Activated naive CD8-positive, alpha-beta T cell treated with anti-CD3 and anti-CD28 coated beads, Interleukin-2, amount 50 U/mL, for 24 hours (primary cell): ENCODE results near the gene THSD7B.

ENCODE experiments used
- ATAC-seq: fragments of 150-1000 bp; cut with Tn5 transposase; one replicate; pipeline ENCODE4 v1.10.0; 2021
- DNase-seq: peaks from one replicate; pipeline ENCODE4 v3.0.0; 2021
- H3K27ac Mint-ChIP-seq: one replicate; pipeline ENCODE4 v1.8.0; 2021; ENCODE audit warnings: mild to moderate bottlenecking, mixed read lengths
- H3K27me3 Mint-ChIP-seq: one replicate; pipeline ENCODE4 v1.8.0; 2021; ENCODE audit warnings: mixed read lengths
- H3K36me3 Mint-ChIP-seq: one replicate; pipeline ENCODE4 v1.8.0; 2021; ENCODE audit warnings: low read depth, mixed read lengths
- H3K4me1 Mint-ChIP-seq: one replicate; pipeline ENCODE4 v1.8.0; 2021; ENCODE audit warnings: mixed read lengths
- H3K4me3 Mint-ChIP-seq: one replicate; pipeline ENCODE4 v1.8.0; 2021; ENCODE audit warnings: mild to moderate bottlenecking, moderate library complexity, mixed read lengths
- H3K9me3 Mint-ChIP-seq: one replicate; pipeline ENCODE4 v1.8.0; 2021; ENCODE audit warnings: mixed read lengths

The THSD7B gene

DNA sequence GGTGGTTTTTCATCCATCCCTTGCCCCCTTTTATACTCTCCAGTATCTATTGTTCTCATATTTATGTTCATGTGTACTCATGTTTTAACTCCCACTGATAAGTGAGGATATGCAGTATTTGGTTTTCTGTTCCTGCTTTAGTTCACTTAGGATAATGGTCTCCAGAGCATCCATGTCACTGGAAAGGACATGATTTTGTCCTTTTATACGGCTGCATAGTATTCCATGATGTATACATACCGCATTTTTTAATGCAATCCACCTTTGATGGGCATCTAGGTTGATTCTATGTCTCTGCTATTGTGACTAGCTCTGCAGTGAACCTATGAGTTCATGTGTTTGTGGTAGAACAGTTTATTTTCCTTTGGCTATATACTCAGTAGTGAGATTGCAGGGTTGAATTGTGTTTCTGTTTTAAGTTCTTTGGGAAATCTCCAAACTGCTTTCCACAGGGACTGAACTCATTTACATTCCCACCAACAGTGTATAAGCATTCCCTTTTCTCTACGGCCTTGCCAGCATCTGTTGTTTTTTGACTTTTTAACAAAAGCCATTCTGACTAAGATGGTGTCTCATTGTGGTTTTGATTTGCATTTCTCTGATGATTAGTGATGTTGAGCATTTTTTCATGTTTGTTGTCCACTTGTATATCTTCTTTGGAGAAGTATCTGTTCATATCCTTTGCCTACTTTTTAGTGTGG is 420.2 kb downstream of the THSD7B start:
- no peak for ATAC-seq
- Mint-ChIP-seq H3K27ac (no peak overlapping the region), H3K4me1 (no peaks in the 10 kb centered on the region), H3K36me3 (no peaks in the 10 kb centered on the region), H3K27me3 (no peaks in the 10 kb centered on the region), H3K9me3 (peaks cover 4% of the 10 kb centered on the region), H3K4me3 (no peak overlapping the region)
- DNase-seq = no peak

DNA sequence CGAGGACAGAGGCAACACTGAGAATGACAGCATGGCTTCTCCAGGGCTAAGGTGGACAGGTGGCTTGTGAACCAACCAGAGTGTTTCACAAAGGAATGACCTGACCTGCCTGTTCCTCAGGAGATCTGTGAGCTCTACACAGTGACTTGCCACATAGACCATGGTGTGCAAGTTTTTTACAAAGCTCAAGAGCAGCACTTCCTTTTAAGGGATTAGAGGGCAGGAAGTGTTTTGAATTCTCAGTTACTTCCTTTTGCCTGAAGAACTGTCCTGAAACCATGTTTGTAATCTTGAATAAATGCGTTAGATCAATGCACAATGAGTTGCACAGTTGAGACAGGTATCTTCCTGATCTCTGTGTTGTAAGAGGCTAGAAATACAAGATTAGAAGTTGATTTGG is 421.9 kb downstream of the THSD7B start:
- no peak for ATAC-seq
- H3K9me3 Mint-ChIP-seq = peaks cover 4% of the 10 kb centered on the region
- H3K4me1 Mint-ChIP-seq = no peaks in the 10 kb centered on the region
- no peak overlapping the region for H3K27ac Mint-ChIP-seq
- no peak overlapping the region for H3K4me3 Mint-ChIP-seq
- H3K36me3 Mint-ChIP-seq = no peaks in the 10 kb centered on the region
- no peak for DNase-seq
- no peaks in the 10 kb centered on the region for H3K27me3 Mint-ChIP-seq

DNA sequence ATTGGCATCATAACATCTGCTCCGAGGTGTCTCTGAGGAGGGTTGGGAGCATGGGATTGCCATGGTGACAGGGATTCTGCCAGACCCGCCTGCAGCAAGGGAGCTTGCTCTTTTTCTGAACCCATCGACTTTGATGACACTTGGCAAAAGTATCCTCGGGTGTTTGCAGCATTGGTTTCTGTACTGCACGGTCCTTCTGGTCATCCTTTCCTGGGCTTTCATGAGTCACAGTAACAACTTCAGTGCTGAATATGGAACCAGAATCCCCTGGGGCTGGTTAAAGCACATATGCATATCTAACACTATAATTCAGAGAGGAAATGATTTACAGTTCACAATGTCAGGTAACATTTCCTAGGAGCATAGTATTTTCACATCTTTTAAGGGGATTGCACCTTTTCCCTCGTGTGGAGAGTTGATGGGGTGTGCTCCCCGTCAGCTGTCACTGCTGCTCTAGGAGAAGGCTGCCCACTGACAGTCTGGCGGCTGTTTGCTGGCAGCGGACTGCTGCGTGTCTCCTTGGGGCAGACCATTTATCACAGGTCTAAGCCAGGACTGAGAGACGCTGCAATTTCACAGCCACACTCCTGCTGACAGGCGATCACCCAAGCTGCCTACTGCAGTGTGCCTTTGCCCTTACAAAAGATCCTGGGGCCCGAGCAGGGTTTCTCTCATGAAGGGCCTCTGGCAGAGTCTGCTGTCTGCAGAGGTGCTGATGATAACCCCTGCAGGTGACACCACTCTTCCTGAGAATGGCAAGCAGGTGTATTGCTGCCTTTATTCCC is 425.3 kb downstream of the THSD7B start:
- Mint-ChIP-seq H3K27me3 (no peaks in the 10 kb centered on the region), H3K27ac (no peak overlapping the region), H3K4me3 (no peak overlapping the region), H3K4me1 (no peaks in the 10 kb centered on the region), H3K9me3 (no peaks in the 10 kb centered on the region), H3K36me3 (no peaks in the 10 kb centered on the region)
- DNase-seq (no peak), ATAC-seq (no peak)

DNA sequence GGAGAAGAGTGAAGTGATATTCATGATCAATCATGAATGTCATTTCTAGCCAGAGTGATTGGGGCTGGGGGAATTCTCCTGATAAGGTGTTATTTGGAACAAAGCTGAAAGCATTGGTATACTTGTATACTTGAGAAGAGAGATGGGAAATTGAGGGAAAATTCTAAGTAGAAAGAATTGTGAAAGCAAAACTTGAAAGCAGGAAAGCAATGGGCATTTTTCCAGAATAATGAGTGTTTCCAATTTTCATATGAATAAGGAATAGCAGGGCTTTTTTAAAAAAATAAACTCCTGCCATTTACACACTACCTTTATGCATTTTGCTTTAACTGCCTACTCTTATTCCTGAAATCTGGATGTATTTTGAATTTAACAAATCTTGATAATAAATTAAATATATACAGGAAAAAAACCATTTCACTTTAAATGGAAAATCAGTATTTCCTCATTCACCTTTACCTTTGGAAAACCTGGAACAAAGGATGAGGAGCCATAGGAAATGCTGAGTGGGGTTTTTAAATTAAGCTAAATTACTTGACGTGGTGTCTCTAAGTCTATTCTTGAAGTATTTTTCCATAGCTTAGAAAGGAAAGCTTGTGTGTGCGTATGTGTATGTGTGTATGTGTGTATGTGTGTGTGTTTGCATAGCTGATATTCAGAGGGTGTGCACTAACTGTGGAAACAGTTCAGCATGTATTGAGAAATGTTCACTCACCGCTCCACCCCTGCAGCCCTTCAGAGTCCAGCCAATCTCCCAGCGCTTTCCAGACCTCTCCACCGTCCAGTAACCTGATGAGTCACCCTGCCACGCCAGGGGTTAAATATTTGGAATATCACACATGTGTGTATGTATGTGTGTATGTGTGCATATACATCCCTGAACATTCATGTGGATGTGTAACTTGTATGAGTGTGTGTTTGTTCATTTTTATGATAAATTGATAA is 427.3 kb downstream of the THSD7B start:
- no peak overlapping the region for H3K4me3 Mint-ChIP-seq
- no peaks in the 10 kb centered on the region for H3K9me3 Mint-ChIP-seq
- ATAC-seq (no peak), DNase-seq (no peak)
- H3K36me3 Mint-ChIP-seq = no peaks in the 10 kb centered on the region
- no peaks in the 10 kb centered on the region for H3K4me1 Mint-ChIP-seq
- H3K27me3 Mint-ChIP-seq = no peaks in the 10 kb centered on the region
- H3K27ac Mint-ChIP-seq = no peak overlapping the region

DNA sequence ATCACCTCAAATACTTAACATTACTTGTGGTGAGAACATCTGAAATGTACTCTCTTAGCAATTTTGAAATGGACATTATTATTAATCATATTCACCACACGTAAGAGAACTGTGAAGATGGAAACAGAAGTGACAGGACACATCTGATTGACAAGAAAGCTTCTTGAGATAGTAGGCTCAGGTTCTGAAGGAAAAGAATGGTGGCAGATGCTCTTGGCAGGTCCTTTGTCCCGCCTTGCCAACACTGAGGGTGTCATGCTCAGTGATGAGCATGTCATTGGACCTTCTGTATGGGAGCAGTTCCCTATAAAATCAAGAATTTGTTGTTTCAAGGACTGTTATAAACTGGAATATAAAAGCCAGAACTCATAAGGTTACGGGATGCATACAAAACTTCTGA is 428.1 kb downstream of the THSD7B start:
- DNase-seq (no peak), ATAC-seq (no peak)
- Mint-ChIP-seq H3K4me1 (no peaks in the 10 kb centered on the region), H3K27me3 (no peaks in the 10 kb centered on the region), H3K9me3 (no peaks in the 10 kb centered on the region), H3K36me3 (no peaks in the 10 kb centered on the region), H3K4me3 (no peak overlapping the region), H3K27ac (no peak overlapping the region)

DNA sequence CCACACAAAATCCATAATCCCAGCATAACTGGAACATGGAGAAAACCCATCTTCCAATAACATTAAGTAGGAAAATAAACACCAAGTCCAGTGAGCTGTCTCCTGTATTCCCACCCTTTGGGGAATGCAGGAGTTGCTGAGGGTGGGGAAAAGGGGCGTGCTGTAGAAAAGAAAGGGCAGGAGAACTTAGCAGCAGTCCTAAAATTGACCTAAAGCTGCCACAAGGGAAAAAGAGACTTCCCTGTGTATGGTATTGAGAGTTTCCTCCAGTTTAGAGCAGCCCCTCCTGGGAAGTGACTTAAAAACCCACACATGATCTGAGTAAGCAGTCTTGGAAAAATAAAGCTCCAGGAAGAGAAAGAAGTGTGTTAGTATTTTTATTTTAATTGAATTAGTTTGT is 428.8 kb downstream of the THSD7B start:
- ATAC-seq = no peak
- Mint-ChIP-seq H3K4me1 (no peaks in the 10 kb centered on the region), H3K27me3 (no peaks in the 10 kb centered on the region), H3K36me3 (no peaks in the 10 kb centered on the region), H3K27ac (no peak overlapping the region), H3K4me3 (no peak overlapping the region), H3K9me3 (no peaks in the 10 kb centered on the region)
- no peak for DNase-seq

DNA sequence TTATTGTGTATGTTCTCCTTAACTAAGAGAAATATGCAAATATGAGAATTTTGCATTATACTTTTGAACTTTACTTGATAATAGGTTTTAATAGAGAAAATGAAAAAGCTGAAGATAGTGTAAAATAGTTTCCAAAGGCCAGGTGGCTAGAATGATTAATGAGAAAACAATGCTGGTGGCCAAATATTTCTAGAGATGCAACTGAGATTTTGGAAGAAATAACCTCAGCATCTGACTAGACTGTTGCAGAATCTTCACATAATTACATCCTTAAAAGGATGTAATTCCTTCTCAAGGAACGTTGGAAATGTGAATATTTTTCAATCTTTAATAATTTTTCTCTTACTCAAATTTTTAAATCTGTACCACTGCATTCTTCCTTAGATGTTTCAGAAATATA is 434.4 kb downstream of the THSD7B start:
- ATAC-seq = no peak
- H3K4me3 Mint-ChIP-seq = no peak overlapping the region
- H3K9me3 Mint-ChIP-seq = no peaks in the 10 kb centered on the region
- DNase-seq = no peak
- no peaks in the 10 kb centered on the region for H3K36me3 Mint-ChIP-seq
- no peaks in the 10 kb centered on the region for H3K4me1 Mint-ChIP-seq
- H3K27me3 Mint-ChIP-seq = peaks cover 1% of the 10 kb centered on the region
- no peak overlapping the region for H3K27ac Mint-ChIP-seq

DNA sequence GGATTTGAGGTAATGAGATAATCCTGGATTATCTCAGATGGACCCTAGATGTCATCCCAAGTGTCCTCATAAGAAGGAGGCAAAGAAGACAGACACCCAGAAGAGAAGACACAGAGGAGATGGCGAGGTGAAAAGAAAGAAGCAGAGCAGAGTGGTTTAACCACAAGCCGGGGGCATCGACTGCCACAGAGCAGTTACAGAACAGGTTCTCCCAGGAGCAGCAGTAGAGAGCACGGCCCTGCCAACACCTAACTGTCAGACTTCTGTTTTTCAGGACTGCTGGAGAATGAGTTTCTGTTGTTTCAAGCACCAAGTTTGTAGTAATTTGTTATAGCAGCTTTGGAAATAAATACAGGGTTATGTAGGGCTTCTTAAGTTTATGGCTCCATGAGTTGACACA is 437.0 kb downstream of the THSD7B start:
- Mint-ChIP-seq H3K27ac (no peak overlapping the region), H3K9me3 (no peaks in the 10 kb centered on the region), H3K27me3 (peaks cover 1% of the 10 kb centered on the region), H3K36me3 (no peaks in the 10 kb centered on the region), H3K4me3 (no peak overlapping the region), H3K4me1 (no peaks in the 10 kb centered on the region)
- DNase-seq (no peak), ATAC-seq (no peak)

DNA sequence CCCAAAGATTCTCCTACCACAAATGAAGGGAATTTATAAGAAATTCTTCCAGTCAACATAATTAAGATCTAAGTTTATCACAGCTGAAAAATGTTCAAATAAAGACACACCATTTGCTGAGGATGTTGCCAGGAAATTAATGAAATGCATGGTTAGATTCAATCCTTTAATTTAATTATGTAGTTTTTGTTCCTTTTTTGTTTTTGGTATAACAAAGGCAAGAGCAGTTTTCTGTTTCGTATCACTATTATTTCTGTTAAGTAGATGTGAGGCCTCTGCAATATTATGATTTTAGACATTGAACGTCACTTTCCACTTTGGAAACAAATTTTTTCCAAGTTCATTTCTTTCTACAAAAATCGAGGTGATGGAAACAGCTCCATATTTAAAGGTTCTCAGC is 440.0 kb downstream of the THSD7B start:
- Mint-ChIP-seq H3K36me3 (no peaks in the 10 kb centered on the region), H3K9me3 (no peaks in the 10 kb centered on the region), H3K27me3 (peaks cover 1% of the 10 kb centered on the region), H3K27ac (no peak overlapping the region), H3K4me3 (no peak overlapping the region), H3K4me1 (no peaks in the 10 kb centered on the region)
- ATAC-seq (no peak), DNase-seq (no peak)

DNA sequence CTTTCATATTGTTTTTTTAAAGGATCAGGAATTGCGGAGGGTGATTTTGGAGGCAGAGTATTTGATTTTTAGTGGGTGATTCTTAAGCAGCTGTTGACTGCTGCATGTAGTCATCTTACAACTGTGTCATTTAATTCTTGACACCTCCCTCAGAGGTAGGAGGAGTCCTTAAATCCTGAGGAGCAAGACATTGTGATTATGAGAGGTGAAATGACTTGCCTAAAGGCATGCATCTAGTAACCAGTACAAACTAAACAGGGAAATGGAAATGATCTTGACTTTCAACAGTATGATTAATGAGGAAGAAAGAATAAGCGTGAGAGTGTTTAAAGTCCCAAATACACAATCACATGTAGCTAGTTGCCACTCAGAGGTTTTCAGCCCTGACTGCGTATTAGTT is 440.7 kb downstream of the THSD7B start:
- DNase-seq (no peak), ATAC-seq (no peak)
- Mint-ChIP-seq H3K27me3 (peaks cover 1% of the 10 kb centered on the region), H3K4me3 (no peak overlapping the region), H3K27ac (no peak overlapping the region), H3K36me3 (no peaks in the 10 kb centered on the region), H3K9me3 (no peaks in the 10 kb centered on the region), H3K4me1 (no peaks in the 10 kb centered on the region)

DNA sequence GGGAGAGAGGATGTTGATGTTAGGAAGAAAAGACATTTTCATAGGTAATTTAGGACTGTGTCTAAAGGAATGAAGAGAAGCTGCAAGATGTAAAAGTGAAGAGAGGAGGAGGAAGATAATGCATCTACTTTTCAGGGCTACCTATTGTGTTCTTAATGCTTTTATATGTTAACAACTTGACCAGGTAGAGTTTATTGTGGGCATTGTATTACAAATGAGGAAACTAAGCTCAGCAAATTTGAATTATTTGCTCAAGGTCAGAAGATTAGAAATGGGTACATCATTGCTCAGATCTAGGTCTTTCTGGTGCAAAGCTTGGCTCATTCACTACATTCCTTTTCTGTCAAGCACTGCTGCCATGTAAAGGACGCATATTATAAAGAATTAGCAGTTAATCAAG is 441.7 kb downstream of the THSD7B start:
- Mint-ChIP-seq H3K9me3 (no peaks in the 10 kb centered on the region), H3K36me3 (no peaks in the 10 kb centered on the region), H3K4me3 (no peak overlapping the region), H3K4me1 (no peaks in the 10 kb centered on the region), H3K27me3 (peaks cover 1% of the 10 kb centered on the region), H3K27ac (no peak overlapping the region)
- no peak for DNase-seq
- ATAC-seq = no peak

DNA sequence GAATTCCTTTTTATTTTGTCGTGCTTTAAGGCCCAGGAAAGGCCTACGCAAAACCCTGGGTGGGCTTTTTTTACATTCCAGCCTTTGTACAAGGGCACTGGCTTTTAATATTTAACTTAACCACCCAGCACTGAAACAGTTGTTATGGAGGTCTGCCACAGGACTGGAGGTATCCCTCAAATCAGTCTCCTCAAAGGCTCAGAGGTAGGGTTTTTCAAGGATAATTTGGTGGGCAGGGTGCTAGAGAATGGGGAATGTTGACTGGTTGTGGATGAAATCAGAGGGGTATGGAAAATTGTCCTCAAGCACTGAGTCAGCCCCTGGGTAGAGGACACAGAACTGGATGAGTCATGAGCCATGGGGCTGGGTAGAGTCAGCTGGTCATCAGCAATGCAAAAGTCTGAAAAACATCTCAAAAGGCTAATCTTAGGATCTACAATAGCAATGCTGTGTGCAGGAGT is 443.1 kb downstream of the THSD7B start:
- H3K4me1 Mint-ChIP-seq = no peaks in the 10 kb centered on the region
- no peaks in the 10 kb centered on the region for H3K9me3 Mint-ChIP-seq
- no peak for DNase-seq
- H3K27ac Mint-ChIP-seq = no peak overlapping the region
- no peak overlapping the region for H3K4me3 Mint-ChIP-seq
- H3K27me3 Mint-ChIP-seq = no peaks in the 10 kb centered on the region
- no peaks in the 10 kb centered on the region for H3K36me3 Mint-ChIP-seq
- ATAC-seq = no peak

DNA sequence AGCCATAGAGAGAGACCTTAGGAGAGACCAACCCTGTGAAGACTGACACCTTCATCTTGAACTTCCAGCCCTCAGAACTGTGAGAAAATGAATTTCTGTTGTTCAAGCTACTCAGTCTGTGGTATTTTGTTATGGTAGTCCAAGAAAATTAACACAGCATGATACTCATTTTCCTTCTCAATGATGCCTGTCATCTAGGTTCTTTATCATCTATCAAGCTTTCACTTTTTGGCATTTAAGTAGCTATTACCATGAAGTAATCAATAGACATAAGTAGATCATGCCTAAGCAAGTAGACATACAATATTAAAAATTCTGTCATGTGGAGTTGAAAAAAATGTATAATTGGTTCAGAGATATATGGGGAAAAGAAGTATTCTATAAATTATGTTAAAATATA is 444.7 kb downstream of the THSD7B start:
- no peak for ATAC-seq

DNA sequence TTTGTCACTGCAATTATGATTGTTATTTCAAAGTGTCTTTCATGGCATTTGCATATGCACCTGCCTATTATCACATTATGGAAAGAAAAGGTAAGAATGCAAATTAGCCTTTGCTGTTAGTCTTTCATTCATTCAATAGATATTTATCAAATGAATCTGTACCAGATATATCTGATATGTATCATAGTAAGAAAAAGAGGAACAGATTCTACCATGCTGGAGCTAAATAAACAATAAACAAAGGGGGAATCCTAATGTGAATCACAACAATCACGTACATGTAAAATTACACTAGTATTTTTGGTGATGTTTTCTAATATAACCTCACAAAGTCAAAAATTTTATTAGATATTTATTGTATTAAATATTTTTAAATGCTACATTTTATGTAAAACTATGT is 446.4 kb downstream of the THSD7B start:
- Mint-ChIP-seq H3K36me3 (no peaks in the 10 kb centered on the region), H3K4me3 (no peak overlapping the region), H3K4me1 (no peaks in the 10 kb centered on the region), H3K9me3 (no peaks in the 10 kb centered on the region), H3K27ac (no peak overlapping the region), H3K27me3 (no peaks in the 10 kb centered on the region)
- DNase-seq = no peak
- ATAC-seq = no peak

More for the DNA sequence above, 444.7 kb downstream of the THSD7B start:
- no peak for DNase-seq
- Mint-ChIP-seq H3K27me3 (no peaks in the 10 kb centered on the region), H3K36me3 (no peaks in the 10 kb centered on the region), H3K4me3 (no peak overlapping the region), H3K4me1 (no peaks in the 10 kb centered on the region), H3K9me3 (no peaks in the 10 kb centered on the region), H3K27ac (no peak overlapping the region)
